Endodermal cell (in vitro differentiated cells): Measurements from ENCODE around the gene GRB10. TPM values are rescaled to one million over a fixed set of nuclear protein-coding genes. Genes with fewer than 3 reads are reported as not detected.
A peak's percentile ranks its signal among the peaks of the same experiment; 100 is the strongest.

ENCODE experiments used
- DNase-seq: peaks from one replicate; pipeline ENCODE4 v3.0.0-alpha.2; 2017
- H3K27ac ChIP-seq: 2 replicates; pipeline ENCODE4 v1.5.1; 2013; ENCODE audit warnings: mild to moderate bottlenecking, low read depth, low read length, moderate library complexity
- H3K27me3 ChIP-seq: 2 replicates; pipeline ENCODE4 v1.6.1; 2013; ENCODE audit warnings: mild to moderate bottlenecking, low read length, moderate library complexity; ENCODE audit not compliant: insufficient read depth, control insufficient read depth, poor library complexity, severe bottlenecking
- H3K36me3 ChIP-seq: 2 replicates; pipeline ENCODE4 v1.7.0; 2013; ENCODE audit warnings: mild to moderate bottlenecking, low read length, moderate library complexity; ENCODE audit not compliant: control insufficient read depth, insufficient read depth
- H3K4me1 ChIP-seq: one replicate; pipeline ENCODE4 v1.7.0; 2013; ENCODE audit warnings: low read length; ENCODE audit not compliant: control insufficient read depth, insufficient read depth
- H3K4me3 ChIP-seq: 2 replicates; pipeline ENCODE4 v1.5.1; 2013; ENCODE audit warnings: mild to moderate bottlenecking, low read length, moderate library complexity
- H3K9ac ChIP-seq: 2 replicates; pipeline ENCODE4 v1.6.1; 2013; ENCODE audit warnings: mild to moderate bottlenecking, low read length, moderate library complexity; ENCODE audit not compliant: poor library complexity, severe bottlenecking; ENCODE audit errors: extremely low read depth
- H3K9me3 ChIP-seq: 2 replicates; pipeline ENCODE4 v1.6.1; 2013; ENCODE audit warnings: mild to moderate bottlenecking, low read length, moderate library complexity; ENCODE audit not compliant: control insufficient read depth
- H3K27ac Mint-ChIP-seq: 2 replicates; pipeline ENCODE4 v1.8.0; 2020; ENCODE audit warnings: mixed read lengths
- H3K27me3 Mint-ChIP-seq: 2 replicates; pipeline ENCODE4 v1.8.0; 2021; ENCODE audit warnings: mild to moderate bottlenecking, mixed read lengths; ENCODE audit not compliant: insufficient read depth
- H3K36me3 Mint-ChIP-seq: 2 replicates; pipeline ENCODE4 v1.8.0; 2020; ENCODE audit warnings: low read depth, mixed read lengths
- H3K4me1 Mint-ChIP-seq: 2 replicates; pipeline ENCODE4 v1.8.0; 2020; ENCODE audit warnings: mixed read lengths
- H3K4me3 Mint-ChIP-seq: 2 replicates; pipeline ENCODE4 v1.8.0; 2020; ENCODE audit warnings: mild to moderate bottlenecking, moderate library complexity, mixed read lengths
- H3K9me3 Mint-ChIP-seq: 2 replicates; pipeline ENCODE4 v1.8.0; 2020; ENCODE audit warnings: mild to moderate bottlenecking, mixed read lengths
- CTCF ChIP-seq: fragments of 200-600 bp; sonication (generic); conservative IDR thresholded peaks from 2 replicates; pipeline ENCODE4 v1.5.0; 2021; ENCODE audit warnings: antibody characterized with exemption, mild to moderate bottlenecking
- WGBS, 2 experiments: methylation state at CpG; one replicate each; pipeline versions ENCODE4 v1.1.5 to v1.1.7; 2013; ENCODE audit warnings: missing lambda C conversion rate in 2 of 2, mixed read lengths in 1 of 2; ENCODE audit not compliant: insufficient coverage in 1 of 2, insufficient read length in 1 of 2; 5-methylcytosine and 5-hydroxymethylcytosine counted together
- total RNA-seq, 2 donors: library from RNA; stranded (reverse); fragmentation: NEBNext Ultra II Directional in 1 of 2; extraction: Animal tissue kit (Norgen Biotek cat#: 25700) in 1 of 2; gene quantifications; 2 replicates in 1 of 2; 3 replicates in 1 of 2; pipeline ENCODE4 v1.2.1, GENCODE V29; 2021

Gene GRB10
- total RNA-seq, 2 donors from 2014 or later: 71.9 to 97.5 TPM

GRCh38 chr7:50678586-50678985, 104.1 kb downstream of the GRB10 start:
- no peak overlapping the region for H3K9ac ChIP-seq
- Mint-ChIP-seq H3K27ac (no peak overlapping the region), H3K27me3 (no peaks in the 10 kb centered on the region), H3K36me3 (peaks cover 15% of the 10 kb centered on the region), H3K4me3 (no peak overlapping the region), H3K4me1 (peaks cover 28% of the 10 kb centered on the region), H3K9me3 (no peaks in the 10 kb centered on the region)
- no peaks in the 10 kb centered on the region for H3K27me3 ChIP-seq
- H3K4me1 ChIP-seq: peaks cover 11% of the 10 kb centered on the region
- no peaks in the 10 kb centered on the region for H3K9me3 ChIP-seq
- TF ChIP-seq CTCF: no peak
- DNase-seq: peak; percentile 7
- peaks cover 37% of the 10 kb centered on the region for H3K36me3 ChIP-seq
- H3K4me3 ChIP-seq: no peak overlapping the region
- WGBS, 2 experiments: 80 to 90% methylated on average over 3 to 7 of the region's 7 CpGs
- H3K27ac ChIP-seq: no peak overlapping the region

- Mint-ChIP-seq H3K36me3 (peaks cover 16% of the 10 kb centered on the region), H3K27ac (no peak overlapping the region), H3K27me3 (no peaks in the 10 kb centered on the region), H3K4me3 (no peak overlapping the region), H3K4me1 (peaks cover 28% of the 10 kb centered on the region), H3K9me3 (no peaks in the 10 kb centered on the region)
- H3K9me3 ChIP-seq: no peaks in the 10 kb centered on the region
- H3K9ac ChIP-seq: no peak overlapping the region
- H3K4me3 ChIP-seq: no peak overlapping the region
- DNase-seq: peak; percentile 6
- TF ChIP-seq CTCF: no peak
- H3K27me3 ChIP-seq: no peaks in the 10 kb centered on the region
- H3K4me1 ChIP-seq: peaks cover 11% of the 10 kb centered on the region
- 97% methylated on average over 7 of the region's 7 CpGs for WGBS, 2 experiments
- peaks cover 35% of the 10 kb centered on the region for H3K36me3 ChIP-seq
- no peak overlapping the region for H3K27ac ChIP-seq
These were observed 105.1 kb downstream of the GRB10 start for GRCh38 chr7:50677638-50677996.

- Mint-ChIP-seq H3K9me3 (no peaks in the 10 kb centered on the region), H3K36me3 (peaks cover 21% of the 10 kb centered on the region), H3K4me1 (peaks cover 28% of the 10 kb centered on the region), H3K27ac (peak overlapping the region; percentile 36), H3K27me3 (no peaks in the 10 kb centered on the region), H3K4me3 (no peak overlapping the region)
- no peak for TF ChIP-seq CTCF
- no peak overlapping the region for H3K27ac ChIP-seq
- WGBS, 2 experiments: 89 to 97% methylated on average over 7 to 13 of the region's 13 CpGs
- peak; percentile 39 for DNase-seq
- H3K9me3 ChIP-seq: no peaks in the 10 kb centered on the region
- H3K27me3 ChIP-seq: no peaks in the 10 kb centered on the region
- no peak overlapping the region for H3K9ac ChIP-seq
- peaks cover 11% of the 10 kb centered on the region for H3K4me1 ChIP-seq
- peaks cover 36% of the 10 kb centered on the region for H3K36me3 ChIP-seq
- H3K4me3 ChIP-seq: no peak overlapping the region
These were observed 105.7 kb downstream of the GRB10 start for GRCh38 chr7:50676740-50677637.
